K562 (cell line): ENCODE results near the gene CREB3L2. TPM values are rescaled to one million over a fixed set of nuclear protein-coding genes. Genes with fewer than 3 reads are reported as not detected.

Source experiments
- ATAC-seq: fragments of 200-7000 bp; cut with Tn5 transposase; 3 replicates; pipeline ENCODE4 v1.9.1; 2020; ENCODE audit warnings: moderate library complexity
- BruUV-seq: library from RNA; stranded (reverse); fragments of 400-500 nt; replicated peaks from 2 replicates; lab custom pipeline; 2021; lab: Mats Ljungman, UMichigan
- CTCF ChIA-PET: fragments of 300-600 bp; formaldehyde crosslinking; extraction: SDS; loops from one replicate; lab custom pipeline; 2021; ENCODE audit warnings: low intra/inter-chr PET ratio; lab: Yijun Ruan, JAX
- POLR2A ChIA-PET: fragments of 300-600, 350-650 bp; sonication (Branson Sonifier 250); formaldehyde crosslinking; extraction: SDS; loops from one replicate; lab custom pipeline; 2021; ENCODE audit warnings: antibody characterized with exemption, inconsistent platforms; lab: Yijun Ruan, JAX
- DNase-seq, 4 experiments: peaks; one replicate each; pipeline versions ENCODE4 v3.0.0 to v3.0.0-alpha.2; 2011 to 2018; ENCODE audit warnings: low spot score in 3 of 4, mixed read lengths in 3 of 4; ENCODE audit errors: extremely low read depth in 1 of 4
- FAIRE-seq: peaks from 2 replicates; lab custom pipeline; 2011; peaks lifted over from hg19 to GRCh38; lab: Jason Lieb, UNC
- H2AFZ ChIP-seq: 2 replicates; pipeline ENCODE4 v1.6.0; 2011; ENCODE audit warnings: low read depth, low read length, control low read depth, inconsistent platforms
- H3K27ac ChIP-seq: fragments of 200-600 bp; 3 replicates; pipeline ENCODE4 v1.8.0; 2011; ENCODE audit warnings: low read depth, mild to moderate bottlenecking, control low read depth, inconsistent platforms, low read length, moderate library complexity, mixed read lengths; ENCODE audit errors: extremely low read depth
- H3K27me3 ChIP-seq, 2 experiments: fragments of 300-600 bp in 1 of 2; 2 replicates in 1 of 2; 3 replicates in 1 of 2; pipeline versions ENCODE4 v1.6.0 to v1.8.0; 2011; ENCODE audit warnings: inconsistent platforms in 2 of 2, low read length in 2 of 2, mild to moderate bottlenecking in 1 of 2, mixed read lengths in 1 of 2, moderate library complexity in 1 of 2; ENCODE audit not compliant: control insufficient read depth in 2 of 2, insufficient read depth in 2 of 2
- H3K36me3 ChIP-seq: fragments of 300-600 bp; 3 replicates; pipeline ENCODE4 v1.8.0; 2011; ENCODE audit warnings: mild to moderate bottlenecking, low read length, inconsistent platforms; ENCODE audit not compliant: control insufficient read depth, insufficient read depth
- H3K4me1 ChIP-seq, 2 experiments: fragments of 200-600 bp in 1 of 2; replicated peaks in 1 of 2; 2 replicates in 1 of 2; 3 replicates in 1 of 2; pipeline versions ENCODE4 v1.5.1 to v1.8.0; 2011; ENCODE audit warnings: inconsistent platforms in 2 of 2, low read length in 2 of 2, mild to moderate bottlenecking in 1 of 2, mixed read lengths in 1 of 2, moderate library complexity in 1 of 2; ENCODE audit not compliant: control insufficient read depth in 2 of 2, insufficient read depth in 2 of 2
- H3K4me2 ChIP-seq: 2 replicates; pipeline ENCODE4 v1.6.1; 2011; ENCODE audit warnings: low read length, control low read depth, inconsistent platforms, mixed read lengths; ENCODE audit not compliant: insufficient read depth
- H3K4me3 ChIP-seq: fragments of 200-600 bp; sonication (generic), shearing (Covaris generic); 2 replicates; pipeline ENCODE4 v1.5.1; 2016; ENCODE audit warnings: control low read depth, inconsistent platforms
- H3K79me2 ChIP-seq: fragments of 200-600 bp; 3 replicates; pipeline ENCODE4 v1.8.0; 2011; ENCODE audit warnings: low read length, inconsistent platforms; ENCODE audit not compliant: control insufficient read depth, insufficient read depth
- H3K9ac ChIP-seq, 2 experiments: 2 replicates each; pipeline versions ENCODE4 v1.6.0 to v1.6.1; 2011; ENCODE audit warnings: low read depth in 2 of 2, low read length in 2 of 2, control low read depth in 1 of 2, inconsistent platforms in 1 of 2, mild to moderate bottlenecking in 1 of 2, mixed read lengths in 1 of 2; ENCODE audit not compliant: insufficient read depth in 1 of 2
- H3K9me1 ChIP-seq: one replicate; pipeline ENCODE4 v1.6.0; 2011; ENCODE audit warnings: inconsistent platforms, mild to moderate bottlenecking, low read length, moderate library complexity; ENCODE audit not compliant: control insufficient read depth, insufficient read depth
- H3K9me3 ChIP-seq: replicated peaks from 2 replicates; pipeline ENCODE4 v1.5.1; 2011; ENCODE audit warnings: low read depth, low read length, inconsistent platforms; ENCODE audit not compliant: control insufficient read depth, insufficient read depth
- H4K20me1 ChIP-seq: replicated peaks from 2 replicates; pipeline ENCODE4 v1.6.1; 2011; ENCODE audit warnings: low read length, inconsistent platforms, mixed read lengths; ENCODE audit not compliant: control insufficient read depth, insufficient read depth
- ARID1B ChIP-seq: fragments of 450-650 bp; IDR thresholded peaks from 2 replicates; pipeline ENCODE4 v1.6.1; 2016; ENCODE audit warnings: antibody characterized with exemption, mild to moderate bottlenecking, inconsistent platforms
- CBFA2T2 ChIP-seq: fragments of 450-650 bp; conservative IDR thresholded peaks from 2 replicates; pipeline ENCODE4 v1.6.1; 2017; ENCODE audit warnings: mild to moderate bottlenecking
- IRF2 ChIP-seq: sonication (generic); formaldehyde crosslinking; IDR thresholded peaks from 2 replicates; pipeline ENCODE4 v1.8.1; 2022; ENCODE audit warnings: mild to moderate bottlenecking, missing genetic modification reagents
- SNRNP70 ChIP-seq: fragments of 200-400 bp; formaldehyde crosslinking; optimal IDR thresholded peaks from 2 replicates; pipeline ENCODE3; 2017; ENCODE audit warnings: low read depth, low read length
- ZBTB7A ChIP-seq: IDR thresholded peaks from 2 replicates; pipeline ENCODE4 v1.6.1; 2011; ENCODE audit warnings: low read depth, mild to moderate bottlenecking, low read length, moderate library complexity, borderline replicate concordance; ENCODE audit not compliant: control insufficient read depth
- ZNF146 ChIP-seq: IDR thresholded peaks from one replicate; pipeline ENCODE4 v1.6.1; 2018; ENCODE audit warnings: missing compliant biosample characterization; ENCODE audit not compliant: unreplicated experiment
- ZNF561 ChIP-seq: fragments of 450-650 bp; formaldehyde crosslinking; conservative IDR thresholded peaks from 2 replicates; pipeline ENCODE4 v1.4.0; 2020; ENCODE audit warnings: mild to moderate bottlenecking, moderate library complexity
- WGBS: fragments of 100-300 bp; shearing (Covaris generic); methylation state at CpG from one replicate; pipeline ENCODE4 v1.1.6; 2016; ENCODE audit warnings: low coverage, mixed read lengths; ENCODE audit not compliant: insufficient coverage; ENCODE audit errors: missing lambda C conversion rate; 5-methylcytosine and 5-hydroxymethylcytosine counted together
- in situ Hi-C: fragments of 300-500 bp; cut with MboI; formaldehyde crosslinking; loops from 4 replicates; pipeline ENCODE4 v1.15.0; 2018; ENCODE audit warnings: inconsistent platforms, mixed read lengths
- intact Hi-C: fragments of 100-400 bp; cut with micrococcal nuclease; formaldehyde crosslinking; loops from 2 replicates; pipeline ENCODE4 v1.14.2; 2022
- polyA plus RNA-seq, 8 experiments: library from polyadenylated mRNA; depleted of rRNA in 4 of 8; stranded (reverse) in 5 of 8; unstranded in 3 of 8; fragments of >200 nt; fragmentation: Nextera tagmentation in 2 of 8; fragmentation: Illumina TruSeq in 1 of 8; extraction: Ambion mirVana in 2 of 8; extraction: Trizol in 1 of 8; gene quantifications; 2 replicates each; pipeline versions ENCODE4 v1.2.1 to v1.2.3, GENCODE V29; 2011 to 2014; ENCODE audit warnings: inconsistent platforms in 1 of 8, missing spikeins in 1 of 8
- total RNA-seq, 7 experiments: library from RNA; depleted of rRNA in 6 of 7; stranded (reverse); fragments of >200 nt in 6 of 7; fragmentation: Illumina TruSeq in 2 of 7; extraction: Trizol in 2 of 7; gene quantifications; 2 replicates each; pipeline versions ENCODE4 v1.2.1 to v1.2.3, GENCODE V29; 2011 to 2021; ENCODE audit warnings: low replicate concordance in 1 of 7
- TF ChIP-seq, protein P1 (sequence below): fragments of 450-650 bp; IDR thresholded peaks from 2 replicates; pipeline ENCODE4 v1.6.1; 2018; ENCODE audit not compliant: partially characterized antibody
- TF ChIP-seq, protein P2 (sequence below): fragments of 250-450 bp; sonication (Bioruptor Pico); IDR thresholded peaks from 2 replicates; pipeline ENCODE4 v1.5.0; 2021
- TF ChIP-seq, protein P3 (sequence below): fragments of 450-650 bp; conservative IDR thresholded peaks from 2 replicates; pipeline ENCODE4 v1.6.1; 2016; ENCODE audit warnings: missing genetic modification characterization, low read depth, mild to moderate bottlenecking, missing compliant biosample characterization, moderate library complexity
- TF ChIP-seq, protein P4 (sequence below): sonication (generic); formaldehyde crosslinking; IDR thresholded peaks from 2 replicates; pipeline ENCODE4 v1.8.0; 2022; ENCODE audit warnings: mild to moderate bottlenecking, missing genetic modification reagents
- TF ChIP-seq, protein P5 (sequence below): IDR thresholded peaks from 2 replicates; pipeline ENCODE4 v1.6.1; 2011; ENCODE audit not compliant: insufficient read length; ENCODE audit errors: extremely low read depth
- TF ChIP-seq, protein P6 (sequence below): fragments of 450-650 bp; IDR thresholded peaks from 2 replicates; pipeline ENCODE4 v1.6.1; 2016; ENCODE audit warnings: missing biosample characterization, missing genetic modification characterization

The CREB3L2 gene
- total and polyA plus RNA-seq, 9 of the 15 experiments (the other 6 are each of a cell fraction or from before 2014, with no cell fraction given) = 7.1 to 45.6 (median 15.8) TPM

DNA sequence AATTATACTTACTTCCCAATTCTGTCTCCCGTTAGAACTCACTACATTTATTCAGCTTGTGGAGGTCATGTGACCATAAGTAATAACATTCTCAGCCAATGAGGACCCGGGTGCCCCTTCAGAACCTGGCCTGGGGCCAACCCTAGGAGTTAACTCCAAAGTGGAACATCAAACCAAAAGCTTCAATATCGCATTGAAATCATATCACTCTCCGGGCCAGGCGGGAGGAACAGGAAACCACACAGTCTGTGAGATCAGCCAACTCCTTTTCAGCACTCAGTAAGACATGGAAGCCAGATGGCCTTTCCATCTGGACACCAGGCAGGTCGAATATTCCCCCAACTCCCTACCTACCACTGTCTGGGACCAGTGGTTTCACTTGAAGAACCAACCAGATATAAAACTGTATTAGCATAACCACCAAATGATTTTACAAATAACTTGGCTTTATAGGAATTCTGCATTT, 5.5 kb downstream of the CREB3L2 start:
- in situ Hi-C loops = no loop called here
- POLR2A ChIA-PET = interaction anchor here (1.0 kb wide), 1 partner anchor 62 kb away, joined by 4 read pairs; no protein-coding TSS in a partner anchor
- Histone ChIP-seq H3K9ac (peak overlapping the region; percentile 42 to 54; a peak in 3 of 4 replicates), H3K27me3 (no peaks in the 10 kb centered on the region), H4K20me1 (no peaks in the 10 kb centered on the region), H3K9me1 (no peaks in the 10 kb centered on the region), H3K36me3 (peaks cover 16% of the 10 kb centered on the region), H3K27ac (peak overlapping the region; percentile 62), H3K9me3 (no peaks in the 10 kb centered on the region), H3K79me2 (peaks cover 96% of the 10 kb centered on the region), H2AFZ (peak overlapping the region; percentile 28), H3K4me1 (peaks cover 27 to 79% of the 10 kb centered on the region in 2 experiments), H3K4me3 (no peak overlapping the region), H3K4me2 (peak overlapping the region; percentile 72)
- DNase-seq = peak; percentile 62 to 87 (median 74)
- intact Hi-C loops = no loop called here
- BruUV-seq = no TSS peak
- CTCF ChIA-PET = no interaction called here
- no peak for FAIRE-seq
- WGBS = under 1% methylated on average over 6 of the region's 6 CpGs
- peak; percentile 31 for ATAC-seq
- TF ChIP-seq ZBTB7A (no peak), IRF2 (CRISPR knock-in tag) (no peak), CBFA2T2 (peak; percentile 56), SNRNP70 (no peak), ZNF146 (CRISPR knock-in tag) (no peak), ZNF561 (CRISPR knock-in tag) (no peak), ARID1B (peak; percentile 63)
- TF ChIP-seq, protein P1, sequence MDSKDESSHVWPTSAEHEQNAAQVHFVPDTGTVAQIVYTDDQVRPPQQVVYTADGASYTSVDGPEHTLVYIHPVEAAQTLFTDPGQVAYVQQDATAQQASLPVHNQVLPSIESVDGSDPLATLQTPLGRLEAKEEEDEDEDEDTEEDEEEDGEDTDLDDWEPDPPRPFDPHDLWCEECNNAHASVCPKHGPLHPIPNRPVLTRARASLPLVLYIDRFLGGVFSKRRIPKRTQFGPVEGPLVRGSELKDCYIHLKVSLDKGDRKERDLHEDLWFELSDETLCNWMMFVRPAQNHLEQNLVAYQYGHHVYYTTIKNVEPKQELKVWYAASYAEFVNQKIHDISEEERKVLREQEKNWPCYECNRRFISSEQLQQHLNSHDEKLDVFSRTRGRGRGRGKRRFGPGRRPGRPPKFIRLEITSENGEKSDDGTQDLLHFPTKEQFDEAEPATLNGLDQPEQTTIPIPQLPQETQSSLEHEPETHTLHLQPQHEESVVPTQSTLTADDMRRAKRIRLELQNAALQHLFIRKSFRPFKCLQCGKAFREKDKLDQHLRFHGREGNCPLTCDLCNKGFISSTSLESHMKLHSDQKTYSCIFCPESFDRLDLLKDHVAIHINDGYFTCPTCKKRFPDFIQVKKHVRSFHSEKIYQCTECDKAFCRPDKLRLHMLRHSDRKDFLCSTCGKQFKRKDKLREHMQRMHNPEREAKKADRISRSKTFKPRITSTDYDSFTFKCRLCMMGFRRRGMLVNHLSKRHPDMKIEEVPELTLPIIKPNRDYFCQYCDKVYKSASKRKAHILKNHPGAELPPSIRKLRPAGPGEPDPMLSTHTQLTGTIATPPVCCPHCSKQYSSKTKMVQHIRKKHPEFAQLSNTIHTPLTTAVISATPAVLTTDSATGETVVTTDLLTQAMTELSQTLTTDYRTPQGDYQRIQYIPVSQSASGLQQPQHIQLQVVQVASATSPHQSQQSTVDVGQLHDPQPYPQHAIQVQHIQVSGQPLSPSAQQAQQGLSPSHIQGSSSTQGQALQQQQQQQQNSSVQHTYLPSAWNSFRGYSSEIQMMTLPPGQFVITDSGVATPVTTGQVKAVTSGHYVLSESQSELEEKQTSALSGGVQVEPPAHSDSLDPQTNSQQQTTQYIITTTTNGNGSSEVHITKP = no peak
- TF ChIP-seq, protein P2, sequence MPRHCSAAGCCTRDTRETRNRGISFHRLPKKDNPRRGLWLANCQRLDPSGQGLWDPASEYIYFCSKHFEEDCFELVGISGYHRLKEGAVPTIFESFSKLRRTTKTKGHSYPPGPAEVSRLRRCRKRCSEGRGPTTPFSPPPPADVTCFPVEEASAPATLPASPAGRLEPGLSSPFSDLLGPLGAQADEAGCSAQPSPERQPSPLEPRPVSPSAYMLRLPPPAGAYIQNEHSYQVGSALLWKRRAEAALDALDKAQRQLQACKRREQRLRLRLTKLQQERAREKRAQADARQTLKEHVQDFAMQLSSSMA = no peak
- TF ChIP-seq, protein P3, sequence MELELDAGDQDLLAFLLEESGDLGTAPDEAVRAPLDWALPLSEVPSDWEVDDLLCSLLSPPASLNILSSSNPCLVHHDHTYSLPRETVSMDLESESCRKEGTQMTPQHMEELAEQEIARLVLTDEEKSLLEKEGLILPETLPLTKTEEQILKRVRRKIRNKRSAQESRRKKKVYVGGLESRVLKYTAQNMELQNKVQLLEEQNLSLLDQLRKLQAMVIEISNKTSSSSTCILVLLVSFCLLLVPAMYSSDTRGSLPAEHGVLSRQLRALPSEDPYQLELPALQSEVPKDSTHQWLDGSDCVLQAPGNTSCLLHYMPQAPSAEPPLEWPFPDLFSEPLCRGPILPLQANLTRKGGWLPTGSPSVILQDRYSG (tag) = 0 out of 2 replicates have a peak, but pooled peaks have one; percentile 36
- TF ChIP-seq, protein P4, sequence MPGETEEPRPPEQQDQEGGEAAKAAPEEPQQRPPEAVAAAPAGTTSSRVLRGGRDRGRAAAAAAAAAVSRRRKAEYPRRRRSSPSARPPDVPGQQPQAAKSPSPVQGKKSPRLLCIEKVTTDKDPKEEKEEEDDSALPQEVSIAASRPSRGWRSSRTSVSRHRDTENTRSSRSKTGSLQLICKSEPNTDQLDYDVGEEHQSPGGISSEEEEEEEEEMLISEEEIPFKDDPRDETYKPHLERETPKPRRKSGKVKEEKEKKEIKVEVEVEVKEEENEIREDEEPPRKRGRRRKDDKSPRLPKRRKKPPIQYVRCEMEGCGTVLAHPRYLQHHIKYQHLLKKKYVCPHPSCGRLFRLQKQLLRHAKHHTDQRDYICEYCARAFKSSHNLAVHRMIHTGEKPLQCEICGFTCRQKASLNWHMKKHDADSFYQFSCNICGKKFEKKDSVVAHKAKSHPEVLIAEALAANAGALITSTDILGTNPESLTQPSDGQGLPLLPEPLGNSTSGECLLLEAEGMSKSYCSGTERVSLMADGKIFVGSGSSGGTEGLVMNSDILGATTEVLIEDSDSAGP (CRISPR knock-in tag) = 0 out of 2 replicates have a peak, but pooled peaks have one; percentile 26
- TF ChIP-seq, protein P5, sequence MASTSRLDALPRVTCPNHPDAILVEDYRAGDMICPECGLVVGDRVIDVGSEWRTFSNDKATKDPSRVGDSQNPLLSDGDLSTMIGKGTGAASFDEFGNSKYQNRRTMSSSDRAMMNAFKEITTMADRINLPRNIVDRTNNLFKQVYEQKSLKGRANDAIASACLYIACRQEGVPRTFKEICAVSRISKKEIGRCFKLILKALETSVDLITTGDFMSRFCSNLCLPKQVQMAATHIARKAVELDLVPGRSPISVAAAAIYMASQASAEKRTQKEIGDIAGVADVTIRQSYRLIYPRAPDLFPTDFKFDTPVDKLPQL = no peak
- TF ChIP-seq, protein P6, sequence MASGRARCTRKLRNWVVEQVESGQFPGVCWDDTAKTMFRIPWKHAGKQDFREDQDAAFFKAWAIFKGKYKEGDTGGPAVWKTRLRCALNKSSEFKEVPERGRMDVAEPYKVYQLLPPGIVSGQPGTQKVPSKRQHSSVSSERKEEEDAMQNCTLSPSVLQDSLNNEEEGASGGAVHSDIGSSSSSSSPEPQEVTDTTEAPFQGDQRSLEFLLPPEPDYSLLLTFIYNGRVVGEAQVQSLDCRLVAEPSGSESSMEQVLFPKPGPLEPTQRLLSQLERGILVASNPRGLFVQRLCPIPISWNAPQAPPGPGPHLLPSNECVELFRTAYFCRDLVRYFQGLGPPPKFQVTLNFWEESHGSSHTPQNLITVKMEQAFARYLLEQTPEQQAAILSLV (tag) = no peak
